ENCODE data around the gene NDUFS8. TPM values are rescaled to one million over a fixed set of nuclear protein-coding genes. Genes with fewer than 3 reads are reported as not detected.

NDUFS8 gene
- total and polyA plus RNA-seq, 10 of the 15 experiments (the other 5 are each of a cell fraction or from before 2014, with no cell fraction given) = 17.6 to 308 (median 120) TPM

DNA sequence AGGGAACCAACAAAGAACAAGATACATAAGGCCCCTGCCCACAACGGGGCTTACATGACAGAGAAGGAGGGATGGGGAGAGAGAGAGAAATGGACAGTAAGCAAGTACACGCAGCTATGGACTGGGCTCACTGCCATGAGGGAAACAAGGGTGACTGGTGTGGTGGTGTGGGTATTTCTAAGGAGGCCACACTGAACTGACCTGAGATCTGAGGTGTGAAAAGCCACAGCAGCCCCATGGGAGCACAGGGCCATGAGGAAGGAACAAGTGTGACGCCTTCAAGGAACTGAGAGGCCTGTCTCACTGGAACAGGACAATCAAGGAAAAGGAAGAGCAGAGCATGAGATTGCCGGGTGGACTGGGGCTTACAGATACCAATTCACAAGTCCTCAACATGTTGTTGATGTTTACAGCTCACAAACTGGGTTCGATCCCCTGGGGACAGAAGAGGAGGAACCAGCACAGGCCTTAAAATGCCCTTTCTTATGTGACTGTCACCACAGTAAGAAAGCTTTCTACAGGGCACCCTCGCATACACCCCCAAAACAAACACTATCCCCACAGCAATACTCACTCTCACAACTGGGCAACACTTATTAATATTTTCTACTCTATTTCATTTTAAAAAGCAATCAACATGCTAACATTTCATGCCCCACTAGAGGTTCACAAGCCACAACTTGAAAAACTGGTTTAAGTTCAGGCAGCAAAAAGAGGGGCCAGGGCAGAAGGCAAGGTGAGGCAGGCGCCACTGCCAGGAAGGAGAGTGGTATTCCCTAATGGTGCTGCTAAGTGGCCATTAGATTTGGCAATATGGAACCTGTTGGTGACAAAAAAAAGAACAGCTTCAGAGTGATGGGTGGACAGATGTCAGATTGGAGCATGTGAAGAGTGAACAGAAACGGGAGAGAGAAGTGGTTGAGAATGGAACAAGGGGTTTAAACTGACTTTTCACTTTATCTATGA lies 47.4 kb downstream of the NDUFS8 start (continued):
- TF ChIP-seq, protein P1, sequence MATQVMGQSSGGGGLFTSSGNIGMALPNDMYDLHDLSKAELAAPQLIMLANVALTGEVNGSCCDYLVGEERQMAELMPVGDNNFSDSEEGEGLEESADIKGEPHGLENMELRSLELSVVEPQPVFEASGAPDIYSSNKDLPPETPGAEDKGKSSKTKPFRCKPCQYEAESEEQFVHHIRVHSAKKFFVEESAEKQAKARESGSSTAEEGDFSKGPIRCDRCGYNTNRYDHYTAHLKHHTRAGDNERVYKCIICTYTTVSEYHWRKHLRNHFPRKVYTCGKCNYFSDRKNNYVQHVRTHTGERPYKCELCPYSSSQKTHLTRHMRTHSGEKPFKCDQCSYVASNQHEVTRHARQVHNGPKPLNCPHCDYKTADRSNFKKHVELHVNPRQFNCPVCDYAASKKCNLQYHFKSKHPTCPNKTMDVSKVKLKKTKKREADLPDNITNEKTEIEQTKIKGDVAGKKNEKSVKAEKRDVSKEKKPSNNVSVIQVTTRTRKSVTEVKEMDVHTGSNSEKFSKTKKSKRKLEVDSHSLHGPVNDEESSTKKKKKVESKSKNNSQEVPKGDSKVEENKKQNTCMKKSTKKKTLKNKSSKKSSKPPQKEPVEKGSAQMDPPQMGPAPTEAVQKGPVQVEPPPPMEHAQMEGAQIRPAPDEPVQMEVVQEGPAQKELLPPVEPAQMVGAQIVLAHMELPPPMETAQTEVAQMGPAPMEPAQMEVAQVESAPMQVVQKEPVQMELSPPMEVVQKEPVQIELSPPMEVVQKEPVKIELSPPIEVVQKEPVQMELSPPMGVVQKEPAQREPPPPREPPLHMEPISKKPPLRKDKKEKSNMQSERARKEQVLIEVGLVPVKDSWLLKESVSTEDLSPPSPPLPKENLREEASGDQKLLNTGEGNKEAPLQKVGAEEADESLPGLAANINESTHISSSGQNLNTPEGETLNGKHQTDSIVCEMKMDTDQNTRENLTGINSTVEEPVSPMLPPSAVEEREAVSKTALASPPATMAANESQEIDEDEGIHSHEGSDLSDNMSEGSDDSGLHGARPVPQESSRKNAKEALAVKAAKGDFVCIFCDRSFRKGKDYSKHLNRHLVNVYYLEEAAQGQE (IDR thresholded peaks at IDR 0.05; ENCODE audit: low read depth, low read length) = no peak
- TF ChIP-seq BHLHE40 (IDR thresholded peaks at IDR 0.05; ENCODE audit: borderline replicate concordance in 1 of 2, low read depth in 2 of 2, low read length in 1 of 2) = peak in 1 of 2 experiments; percentile 49; a peak in 1 of 4 replicates
- TF ChIP-seq LARP7 (IDR thresholded peaks at IDR 0.05) = no peak
- no peak for TF ChIP-seq FOS (IDR thresholded peaks at IDR 0.05; ENCODE audit: borderline replicate concordance, extremely low read depth, insufficient read length)
- no peak for TF ChIP-seq NFXL1 (IDR thresholded peaks at IDR 0.05; ENCODE audit: borderline replicate concordance)
- TF ChIP-seq DPF2 (IDR thresholded peaks at IDR 0.05) = peak; percentile 72; the same call in 1 of the 2 replicates
- peak; percentile 81 for TF ChIP-seq RELB (IDR thresholded peaks at IDR 0.05; ENCODE audit: low read depth)
- no peak for TF ChIP-seq ESRRA (IDR thresholded peaks at IDR 0.05; ENCODE audit: low read length)
- peak; percentile 88 for TF ChIP-seq NR2F1 (conservative IDR thresholded peaks at IDR 0.05)
- no peak for TF ChIP-seq CREM (IDR thresholded peaks at IDR 0.05; ENCODE audit: low read depth)
- TF ChIP-seq ZSCAN29 (IDR thresholded peaks at IDR 0.05) = no peak
- no peak for TF ChIP-seq RAD51 (IDR thresholded peaks at IDR 0.05)
- TF ChIP-seq, protein P2, sequence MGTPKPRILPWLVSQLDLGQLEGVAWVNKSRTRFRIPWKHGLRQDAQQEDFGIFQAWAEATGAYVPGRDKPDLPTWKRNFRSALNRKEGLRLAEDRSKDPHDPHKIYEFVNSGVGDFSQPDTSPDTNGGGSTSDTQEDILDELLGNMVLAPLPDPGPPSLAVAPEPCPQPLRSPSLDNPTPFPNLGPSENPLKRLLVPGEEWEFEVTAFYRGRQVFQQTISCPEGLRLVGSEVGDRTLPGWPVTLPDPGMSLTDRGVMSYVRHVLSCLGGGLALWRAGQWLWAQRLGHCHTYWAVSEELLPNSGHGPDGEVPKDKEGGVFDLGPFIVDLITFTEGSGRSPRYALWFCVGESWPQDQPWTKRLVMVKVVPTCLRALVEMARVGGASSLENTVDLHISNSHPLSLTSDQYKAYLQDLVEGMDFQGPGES (IDR thresholded peaks at IDR 0.05) = no peak
- TF ChIP-seq RBBP5 (conservative IDR thresholded peaks at IDR 0.05) = no peak
- TF ChIP-seq JUND (IDR thresholded peaks at IDR 0.05; ENCODE audit: low read depth, low read length) = no peak
- TF ChIP-seq BACH1 (IDR thresholded peaks at IDR 0.05; ENCODE audit: borderline replicate concordance) = no peak
- no peak for TF ChIP-seq NFYB (IDR thresholded peaks at IDR 0.05; ENCODE audit: insufficient read depth, low read depth, low read length)
- no peak for TF ChIP-seq SMC3 (IDR thresholded peaks at IDR 0.05; ENCODE audit: borderline replicate concordance, low read length)
- TF ChIP-seq PAX5 (IDR thresholded peaks at IDR 0.05; ENCODE audit: borderline replicate concordance, low read depth, low read length) = peak; percentile 71; the same call in 1 of the 2 replicates
- no peak for TF ChIP-seq SIN3A (IDR thresholded peaks at IDR 0.05; ENCODE audit: low read depth, low read length)
- TF ChIP-seq RB1 (IDR thresholded peaks at IDR 0.05; ENCODE audit: borderline replicate concordance) = no peak
- TF ChIP-seq MEF2A (IDR thresholded peaks at IDR 0.05; ENCODE audit: insufficient read depth, low read depth, low read length) = no peak
- TF ChIP-seq CHD4 (IDR thresholded peaks at IDR 0.05) = no peak
- TF ChIP-seq MXI1 (IDR thresholded peaks at IDR 0.05; ENCODE audit: low read depth, low read length) = 0 out of 2 replicates have a peak, but pooled peaks have one; percentile 13
- TF ChIP-seq RFX5 (IDR thresholded peaks at IDR 0.05; ENCODE audit: low read depth, low read length) = no peak

Data from GM12878 (cell line).